ENCODE measurements around the gene PARD3. TPM values are rescaled to one million over a fixed set of nuclear protein-coding genes. Genes with fewer than 3 reads are reported as not detected.
A peak's percentile ranks its signal among the peaks of the same experiment; 100 is the strongest.

Gene PARD3
- 37.2 and 38.5 TPM in 2 replicates for total RNA-seq
- long read RNA-seq, partial matches to known transcripts, result 25 of 51 reads
- long read RNA-seq, other reads (novel, unspliced or antisense), result 26 of 51 reads

- Mint-ChIP-seq H3K4me3 (ENCODE audit: unreplicated experiment) (peak within 1 kb of the TSS; percentile 85), H3K36me3 (ENCODE audit: unreplicated experiment) (peaks cover 3% of the 10 kb centered on the region), H3K9me3 (ENCODE audit: unreplicated experiment) (no peaks in the 10 kb centered on the region), H3K27me3 (ENCODE audit: unreplicated experiment) (no peaks in the 10 kb centered on the region), H3K4me1 (ENCODE audit: unreplicated experiment) (peaks cover 30% of the 10 kb centered on the region), H3K27ac (ENCODE audit: unreplicated experiment) (peak within 1 kb of the TSS; percentile 78)
- DNase-seq (ENCODE audit: extremely low spot score, unreplicated experiment), result peak; percentile 87
- TF ChIP-seq CTCF (IDR thresholded peaks at IDR 0.05), result no peak
These were observed at the start of gene PARD3 for GRCh38 chr10:34815185-34816084. Gene PARD3 (minus strand): TSS chr10:34815296. CDS start chr10:34814995, 301 bp downstream.

GRCh38 chr10:34864149-34865067 is 49.3 kb upstream of the PARD3 start:
- no peak for TF ChIP-seq CTCF (IDR thresholded peaks at IDR 0.05)
- DNase-seq (ENCODE audit: extremely low spot score, unreplicated experiment), result no peak
- Mint-ChIP-seq H3K27ac (ENCODE audit: unreplicated experiment) (no peak overlapping the region), H3K4me3 (ENCODE audit: unreplicated experiment) (no peak overlapping the region), H3K36me3 (ENCODE audit: unreplicated experiment) (no peaks in the 10 kb centered on the region), H3K9me3 (ENCODE audit: unreplicated experiment) (no peaks in the 10 kb centered on the region), H3K27me3 (ENCODE audit: unreplicated experiment) (peaks cover 19% of the 10 kb centered on the region), H3K4me1 (ENCODE audit: unreplicated experiment) (peaks cover 23% of the 10 kb centered on the region)

- H3K4me1 Mint-ChIP-seq (ENCODE audit: unreplicated experiment), result peaks cover 23% of the 10 kb centered on the region
- no peak overlapping the region for H3K4me3 Mint-ChIP-seq (ENCODE audit: unreplicated experiment)
- H3K36me3 Mint-ChIP-seq (ENCODE audit: unreplicated experiment), result no peaks in the 10 kb centered on the region
- no peak for TF ChIP-seq CTCF (IDR thresholded peaks at IDR 0.05)
- H3K27me3 Mint-ChIP-seq (ENCODE audit: unreplicated experiment), result peaks cover 16% of the 10 kb centered on the region
- H3K9me3 Mint-ChIP-seq (ENCODE audit: unreplicated experiment), result no peaks in the 10 kb centered on the region
- no peak for DNase-seq (ENCODE audit: extremely low spot score, unreplicated experiment)
- H3K27ac Mint-ChIP-seq (ENCODE audit: unreplicated experiment), result no peak overlapping the region
These were observed 47.8 kb upstream of the PARD3 start for GRCh38 chr10:34862892-34863291.

- no peaks in the 10 kb centered on the region for H3K9me3 Mint-ChIP-seq (ENCODE audit: unreplicated experiment)
- H3K4me3 Mint-ChIP-seq (ENCODE audit: unreplicated experiment), result no peak overlapping the region
- DNase-seq (ENCODE audit: extremely low spot score, unreplicated experiment), result no peak
- no peak overlapping the region for H3K27ac Mint-ChIP-seq (ENCODE audit: unreplicated experiment)
- H3K36me3 Mint-ChIP-seq (ENCODE audit: unreplicated experiment), result no peaks in the 10 kb centered on the region
- H3K27me3 Mint-ChIP-seq (ENCODE audit: unreplicated experiment), result peaks cover 24% of the 10 kb centered on the region
- H3K4me1 Mint-ChIP-seq (ENCODE audit: unreplicated experiment), result peaks cover 23% of the 10 kb centered on the region
- no peak for TF ChIP-seq CTCF (IDR thresholded peaks at IDR 0.05)
These were observed 46.4 kb upstream of the PARD3 start for GRCh38 chr10:34861293-34862021.
